ENCODE measurements around the gene ZFAND6. TPM values are rescaled to one million over a fixed set of nuclear protein-coding genes. Genes with fewer than 3 reads are reported as not detected.

Gene ZFAND6
- total and polyA plus RNA-seq, 4 donors, result 47.6 to 102 (median 82.4) TPM

GRCh38 chr15:80159811-80160569 is 100.5 kb downstream of the ZFAND6 start:
- Histone ChIP-seq H3K9ac (ENCODE audit: low read depth in 1 of 2, low read length in 2 of 2) (no peak overlapping the region), H3K9me3 (ENCODE audit: control insufficient read depth in 4 of 4, low read length in 3 of 4) (no peaks in the 10 kb centered on the region), H3K4me3 (ENCODE audit: low read depth in 1 of 3, low read length in 3 of 3) (no peak overlapping the region), H3K27ac (ENCODE audit: low read depth in 1 of 2, low read length in 2 of 2) (peak overlapping the region; percentile 61 to 93), H3K4me1 (ENCODE audit: control insufficient read depth in 4 of 4, insufficient read depth in 4 of 4, low read length in 3 of 4) (peaks cover 44 to 85% (median 71%) of the 10 kb centered on the region in 4 donors), H3K36me3 (ENCODE audit: control insufficient read depth in 4 of 4, insufficient read depth in 3 of 4, low read depth in 1 of 4, low read length in 3 of 4) (peaks cover 0 to 8% (median 3%) of the 10 kb centered on the region in 4 donors), H3K27me3 (ENCODE audit: control insufficient read depth in 4 of 4, insufficient read depth in 4 of 4, low read length in 3 of 4) (no peaks in the 10 kb centered on the region)
- no peak for DNase-seq (ENCODE audit: low spot score)
- WGBS, result 90% methylated on average over 12 of the region's 12 CpGs
- TF ChIP-seq SP1 (IDR thresholded peaks at IDR 0.05) (no peak), RAD21 (IDR thresholded peaks at IDR 0.05) (no peak), CTCF (IDR thresholded peaks at IDR 0.05; ENCODE audit: low read depth, low read length, missing input control) (no peak), TAF1 (conservative IDR thresholded peaks at IDR 0.05) (no peak), HNF4G (IDR thresholded peaks at IDR 0.05) (no peak), JUND (IDR thresholded peaks at IDR 0.05) (no peak), ZBTB33 (IDR thresholded peaks at IDR 0.05) (no peak), NR2F2 (IDR thresholded peaks at IDR 0.05) (no peak), ATF3 (IDR thresholded peaks at IDR 0.05) (no peak), HNF4A (conservative IDR thresholded peaks at IDR 0.05) (no peak), REST (IDR thresholded peaks at IDR 0.05) (no peak), EGR1 (IDR thresholded peaks at IDR 0.05; ENCODE audit: low read depth in 2 of 2) (no peak), YY1 (IDR thresholded peaks at IDR 0.05) (no peak), MAX (IDR thresholded peaks at IDR 0.05) (no peak), FOXA2 (IDR thresholded peaks at IDR 0.05) (no peak), RXRA (IDR thresholded peaks at IDR 0.05) (no peak), FOXA1 (IDR thresholded peaks at IDR 0.05) (no peak), GABPA (IDR thresholded peaks at IDR 0.05 in 1 of 2, conservative IDR thresholded peaks at IDR 0.05 in 1 of 2) (no peak)

Data from liver (tissue), 9 donors.